Measurements from ENCODE around the gene CFAP97D2. TPM values are rescaled to one million over a fixed set of nuclear protein-coding genes. Genes with fewer than 3 reads are reported as not detected.

CFAP97D2 gene
- total RNA-seq, 1 donor from 2014 or later: not detected

GRCh38 chr13:114256547-114256946 lies 77.5 kb downstream of the CFAP97D2 start:
- no peak overlapping the region for H3K4me3 Mint-ChIP-seq (ENCODE audit: unreplicated experiment)

GRCh38 chr13:114257014-114257413 lies 78.0 kb downstream of the CFAP97D2 start:
- peak overlapping the region; percentile 43 for H3K4me3 Mint-ChIP-seq (ENCODE audit: unreplicated experiment)
- no peak for DNase-seq (ENCODE audit: low spot score)
- H3K27me3 Mint-ChIP-seq (ENCODE audit: unreplicated experiment): no peaks in the 10 kb centered on the region
- TF ChIP-seq, protein P1, sequence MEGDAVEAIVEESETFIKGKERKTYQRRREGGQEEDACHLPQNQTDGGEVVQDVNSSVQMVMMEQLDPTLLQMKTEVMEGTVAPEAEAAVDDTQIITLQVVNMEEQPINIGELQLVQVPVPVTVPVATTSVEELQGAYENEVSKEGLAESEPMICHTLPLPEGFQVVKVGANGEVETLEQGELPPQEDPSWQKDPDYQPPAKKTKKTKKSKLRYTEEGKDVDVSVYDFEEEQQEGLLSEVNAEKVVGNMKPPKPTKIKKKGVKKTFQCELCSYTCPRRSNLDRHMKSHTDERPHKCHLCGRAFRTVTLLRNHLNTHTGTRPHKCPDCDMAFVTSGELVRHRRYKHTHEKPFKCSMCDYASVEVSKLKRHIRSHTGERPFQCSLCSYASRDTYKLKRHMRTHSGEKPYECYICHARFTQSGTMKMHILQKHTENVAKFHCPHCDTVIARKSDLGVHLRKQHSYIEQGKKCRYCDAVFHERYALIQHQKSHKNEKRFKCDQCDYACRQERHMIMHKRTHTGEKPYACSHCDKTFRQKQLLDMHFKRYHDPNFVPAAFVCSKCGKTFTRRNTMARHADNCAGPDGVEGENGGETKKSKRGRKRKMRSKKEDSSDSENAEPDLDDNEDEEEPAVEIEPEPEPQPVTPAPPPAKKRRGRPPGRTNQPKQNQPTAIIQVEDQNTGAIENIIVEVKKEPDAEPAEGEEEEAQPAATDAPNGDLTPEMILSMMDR (IDR thresholded peaks at IDR 0.05; ENCODE audit: unreplicated experiment): no peak
- peaks cover 25% of the 10 kb centered on the region for H3K36me3 Mint-ChIP-seq (ENCODE audit: low read depth, unreplicated experiment)
- H3K9me3 Mint-ChIP-seq (ENCODE audit: unreplicated experiment): no peaks in the 10 kb centered on the region
- peaks cover 4% of the 10 kb centered on the region for H3K4me1 Mint-ChIP-seq (ENCODE audit: unreplicated experiment)
- peak overlapping the region; percentile 44 for H3K27ac Mint-ChIP-seq (ENCODE audit: unreplicated experiment)

More at GRCh38 chr13:114256547-114256946, 77.5 kb downstream of the CFAP97D2 start:
- Mint-ChIP-seq H3K27me3 (ENCODE audit: unreplicated experiment) (peaks cover 2% of the 10 kb centered on the region), H3K4me1 (ENCODE audit: unreplicated experiment) (peaks cover 7% of the 10 kb centered on the region), H3K9me3 (ENCODE audit: unreplicated experiment) (no peaks in the 10 kb centered on the region), H3K36me3 (ENCODE audit: low read depth, unreplicated experiment) (peaks cover 21% of the 10 kb centered on the region), H3K27ac (ENCODE audit: unreplicated experiment) (peak overlapping the region; percentile 34)
- DNase-seq (ENCODE audit: low spot score): no peak
- TF ChIP-seq, protein P1 (IDR thresholded peaks at IDR 0.05; ENCODE audit: unreplicated experiment): no peak

DNA sequence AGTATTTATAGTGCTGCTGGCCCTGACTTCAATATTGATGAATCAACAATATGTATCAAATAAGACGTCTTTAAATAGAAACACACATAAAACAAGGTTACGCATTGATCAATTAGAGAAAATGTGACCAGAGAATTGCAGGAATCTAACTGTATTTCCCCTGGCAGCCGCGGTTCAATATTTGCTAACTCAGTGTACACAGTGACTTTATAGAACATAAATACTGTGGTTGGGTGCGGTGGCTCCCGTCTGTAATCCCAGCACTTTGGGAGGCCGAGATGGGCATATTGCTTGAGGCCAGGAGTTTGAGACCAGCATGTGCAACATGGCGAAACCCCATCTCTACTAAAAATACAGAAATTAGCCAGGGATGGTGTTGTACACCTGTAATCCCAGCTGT lies 79.5 kb downstream of the CFAP97D2 start:
- Mint-ChIP-seq H3K27me3 (ENCODE audit: unreplicated experiment) (no peaks in the 10 kb centered on the region), H3K9me3 (ENCODE audit: unreplicated experiment) (no peaks in the 10 kb centered on the region), H3K36me3 (ENCODE audit: low read depth, unreplicated experiment) (peaks cover 32% of the 10 kb centered on the region), H3K27ac (ENCODE audit: unreplicated experiment) (no peak overlapping the region), H3K4me1 (ENCODE audit: unreplicated experiment) (peaks cover 4% of the 10 kb centered on the region), H3K4me3 (ENCODE audit: unreplicated experiment) (no peak overlapping the region)
- DNase-seq (ENCODE audit: low spot score): no peak
- TF ChIP-seq, protein P1 (IDR thresholded peaks at IDR 0.05; ENCODE audit: unreplicated experiment): no peak

DNA sequence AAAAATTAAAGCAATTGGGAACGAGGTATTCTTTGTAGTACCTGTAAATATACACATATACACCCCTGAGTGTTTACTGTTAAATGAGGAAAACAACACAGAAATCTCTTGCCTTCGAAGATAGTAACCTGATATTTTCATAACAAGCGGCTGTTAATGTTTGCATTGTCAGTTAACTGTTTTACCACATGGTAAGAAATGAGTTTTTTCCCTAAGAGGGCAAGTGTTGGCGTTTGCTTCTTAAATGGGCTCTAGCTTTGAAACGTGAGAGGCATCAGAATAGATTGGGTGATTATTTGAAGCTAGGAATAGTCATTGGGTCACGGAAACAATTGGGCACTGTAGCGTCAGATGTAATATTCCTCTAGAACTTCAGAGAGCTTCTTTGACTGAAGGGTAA lies 80.3 kb downstream of the CFAP97D2 start:
- TF ChIP-seq, protein P1 (IDR thresholded peaks at IDR 0.05; ENCODE audit: unreplicated experiment): no peak
- H3K9me3 Mint-ChIP-seq (ENCODE audit: unreplicated experiment): no peaks in the 10 kb centered on the region
- no peak overlapping the region for H3K4me3 Mint-ChIP-seq (ENCODE audit: unreplicated experiment)
- H3K4me1 Mint-ChIP-seq (ENCODE audit: unreplicated experiment): peaks cover 4% of the 10 kb centered on the region
- no peak for DNase-seq (ENCODE audit: low spot score)
- H3K27ac Mint-ChIP-seq (ENCODE audit: unreplicated experiment): no peak overlapping the region
- peaks cover 34% of the 10 kb centered on the region for H3K36me3 Mint-ChIP-seq (ENCODE audit: low read depth, unreplicated experiment)
- H3K27me3 Mint-ChIP-seq (ENCODE audit: unreplicated experiment): no peaks in the 10 kb centered on the region

DNA sequence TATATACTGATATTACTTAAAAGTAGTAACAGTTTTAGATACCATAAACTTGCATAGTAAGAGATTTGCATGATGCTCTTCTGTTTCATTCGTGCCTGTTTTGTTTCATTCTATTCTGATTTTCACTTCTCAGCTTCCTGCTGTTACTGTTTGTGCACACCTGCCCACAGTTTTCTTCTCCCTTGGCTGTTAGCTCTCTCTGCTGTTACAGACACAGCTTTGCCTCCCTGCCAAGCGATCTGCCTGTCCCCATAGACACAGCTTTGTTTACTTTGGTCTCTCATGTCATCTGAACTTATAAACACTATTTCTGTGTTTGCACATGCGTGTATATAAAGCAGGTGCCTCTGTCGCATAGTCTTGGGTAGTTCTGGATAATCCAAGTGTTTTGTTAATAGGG lies 80.9 kb downstream of the CFAP97D2 start:
- DNase-seq (ENCODE audit: low spot score): no peak
- Mint-ChIP-seq H3K36me3 (ENCODE audit: low read depth, unreplicated experiment) (peaks cover 31% of the 10 kb centered on the region), H3K27ac (ENCODE audit: unreplicated experiment) (no peak overlapping the region), H3K4me1 (ENCODE audit: unreplicated experiment) (peaks cover 4% of the 10 kb centered on the region), H3K27me3 (ENCODE audit: unreplicated experiment) (no peaks in the 10 kb centered on the region), H3K9me3 (ENCODE audit: unreplicated experiment) (no peaks in the 10 kb centered on the region), H3K4me3 (ENCODE audit: unreplicated experiment) (no peak overlapping the region)
- TF ChIP-seq, protein P1 (IDR thresholded peaks at IDR 0.05; ENCODE audit: unreplicated experiment): no peak
